WI38 (cell line): ENCODE results near the gene ARPIN.

Source experiments
- H3K4me3 ChIP-seq: 2 replicates; pipeline ENCODE4 v1.5.1; 2011; ENCODE audit warnings: low read depth, mild to moderate bottlenecking, control low read depth, low read length
- CTCF ChIP-seq: IDR thresholded peaks from 2 replicates; pipeline ENCODE4 v1.5.1; 2012; ENCODE audit warnings: low read depth, mild to moderate bottlenecking, control low read depth, low read length

The ARPIN gene

GRCh38 chr15:89926158-89926557, 13.4 kb upstream of the ARPIN start:
- TF ChIP-seq CTCF, result no peak
- H3K4me3 ChIP-seq, result no peak overlapping the region

GRCh38 chr15:89917442-89918101, 4.8 kb upstream of the ARPIN start:
- no peak for TF ChIP-seq CTCF
- no peak overlapping the region for H3K4me3 ChIP-seq

GRCh38 chr15:89916660-89917059, 3.9 kb upstream of the ARPIN start:
- H3K4me3 ChIP-seq, result no peak overlapping the region

GRCh38 chr15:89912145-89912673, 543 bp downstream of the ARPIN start:
- peak overlapping the region; percentile 70 for H3K4me3 ChIP-seq
- TF ChIP-seq CTCF, result no peak

More at GRCh38 chr15:89916660-89917059, 3.9 kb upstream of the ARPIN start:
- no peak for TF ChIP-seq CTCF

- H3K4me3 ChIP-seq, result no peak overlapping the region
- no peak for TF ChIP-seq CTCF
These were observed 1.7 kb downstream of the ARPIN start for GRCh38 chr15:89910891-89911626.

- no peak for TF ChIP-seq CTCF
These were observed 3.1 kb downstream of the ARPIN start for GRCh38 chr15:89909611-89910010.

GRCh38 chr15:89908226-89908625, 4.5 kb downstream of the ARPIN start:
- TF ChIP-seq CTCF, result no peak
- no peak overlapping the region for H3K4me3 ChIP-seq

More at GRCh38 chr15:89909611-89910010, 3.1 kb downstream of the ARPIN start:
- no peak overlapping the region for H3K4me3 ChIP-seq
